Glomerular visceral epithelial cell (primary cell): ENCODE results near the gene NCKAP1.
"Not testable (repeated sequence)": the region's sequence is repeated elsewhere in the genome, so short reads cannot be mapped to it uniquely, and the experiment has no call there.

Experiments
- DNase-seq: peaks from one replicate; pipeline ENCODE4 v3.0.0-alpha.2; 2016; ENCODE audit errors: extremely low spot score

The NCKAP1 gene

GRCh38 chr2:183038341-183039300, at the start of gene NCKAP1:
Gene NCKAP1 (minus strand): TSS chr2:183038457. CDS start chr2:183038099, 358 bp downstream.
- peak; percentile 95 for DNase-seq

GRCh38 chr2:183081911-183082310, 43.7 kb upstream of the NCKAP1 start:
- no peak for DNase-seq

DNA sequence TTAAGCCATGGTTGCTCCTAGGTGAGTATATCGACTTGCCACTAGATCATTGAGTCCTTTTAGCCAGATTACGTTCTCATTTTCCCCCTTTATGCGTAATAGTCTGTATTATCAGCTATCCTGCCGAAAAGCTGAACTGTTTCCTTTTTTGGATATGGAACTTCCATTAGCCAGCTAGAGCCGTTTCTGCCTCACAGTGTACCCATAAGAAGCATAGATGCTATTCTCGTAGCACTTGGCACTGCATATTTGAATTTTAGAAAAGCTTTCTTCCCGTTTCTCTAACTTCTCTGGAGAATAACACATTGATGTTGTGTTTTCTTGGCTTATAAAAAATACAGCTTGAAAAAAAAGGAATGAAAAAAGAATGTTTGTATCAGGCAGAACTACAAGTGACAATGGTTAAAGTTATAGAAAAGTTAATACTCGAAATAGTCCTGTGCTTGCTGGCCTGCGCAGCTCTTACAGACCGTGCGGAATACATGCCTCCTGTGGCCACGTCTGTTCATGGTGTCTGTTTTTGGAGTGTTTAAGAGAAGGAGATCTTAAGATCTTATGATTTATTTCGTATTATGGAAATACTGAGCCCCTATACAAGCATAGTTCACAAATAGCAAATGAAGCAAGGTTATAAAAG, 41.0 kb upstream of the NCKAP1 start:
- DNase-seq, result no peak

GRCh38 chr2:183078464-183079138, 40.3 kb upstream of the NCKAP1 start, which contains the start of gene DUSP19:
Gene DUSP19 (plus strand): TSS chr2:183078747. CDS start chr2:183078934, 187 bp downstream.
- DNase-seq, result peak; percentile 98

- no peak for DNase-seq
These were observed 39.9 kb upstream of the NCKAP1 start for GRCh38 chr2:183078163-183078463.

GRCh38 chr2:183072177-183072576, 33.9 kb upstream of the NCKAP1 start:
- no peak for DNase-seq

GRCh38 chr2:183070942-183071844, 32.9 kb upstream of the NCKAP1 start:
- DNase-seq, result peak; percentile 52

DNA sequence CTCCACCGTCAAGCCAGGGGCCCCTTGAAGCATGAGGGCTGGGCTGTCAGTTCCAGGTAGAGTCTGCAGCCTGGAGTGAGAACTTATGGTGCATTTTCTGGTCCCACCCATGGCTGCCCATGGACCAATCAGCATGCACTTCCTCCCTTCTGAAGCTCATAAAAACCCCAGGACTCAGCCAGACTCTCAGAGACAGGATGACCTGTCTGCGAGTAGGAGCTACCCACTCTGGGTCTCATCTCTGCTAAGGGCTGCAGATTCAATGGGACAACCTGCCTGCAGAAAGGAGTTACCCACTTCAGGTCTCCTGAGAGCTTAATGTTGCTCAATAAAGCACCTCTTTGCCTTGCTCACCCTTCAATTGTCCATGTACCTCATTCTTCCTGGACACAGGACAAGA, 30.9 kb upstream of the NCKAP1 start:
- no peak for DNase-seq

DNA sequence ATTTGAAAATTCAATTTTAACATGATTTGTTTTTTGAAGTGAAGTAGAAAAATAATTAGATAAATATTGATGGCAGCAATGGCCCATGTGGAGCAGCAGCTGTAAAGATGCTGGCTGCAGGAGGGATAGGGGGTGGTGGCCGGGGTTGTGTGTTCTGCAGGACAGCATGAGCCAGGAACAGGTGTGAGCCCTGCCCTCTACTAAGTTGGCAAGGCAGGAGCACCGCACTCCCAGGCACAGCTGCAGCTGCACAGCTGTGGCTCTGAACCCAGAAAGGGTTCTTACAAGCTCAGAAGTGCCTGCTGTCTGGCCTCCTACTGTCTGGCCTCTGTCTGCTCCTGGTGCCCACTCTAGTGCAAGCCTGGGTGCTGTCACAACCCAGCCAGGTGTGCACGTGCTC, 30.3 kb upstream of the NCKAP1 start:
- DNase-seq, result no peak

DNA sequence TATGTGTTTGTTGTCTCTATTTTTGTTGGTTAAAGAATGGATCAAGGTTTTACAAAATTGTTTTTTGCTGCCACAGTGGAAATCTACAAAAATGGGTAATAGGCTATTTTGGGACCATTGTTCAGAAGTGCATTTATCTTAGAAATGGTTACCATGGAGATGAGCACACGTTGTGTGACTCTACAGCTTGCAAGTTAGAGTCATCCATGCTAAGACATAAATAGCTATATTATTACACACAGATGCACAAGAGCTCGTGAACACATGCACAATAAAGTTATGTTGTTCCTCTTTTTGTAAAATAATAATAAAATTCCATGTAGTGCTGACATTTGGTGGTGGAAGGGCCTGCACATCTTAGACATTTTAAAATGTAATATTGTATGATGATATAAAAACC, 24.8 kb upstream of the NCKAP1 start:
- peak; percentile 9 for DNase-seq

- DNase-seq, result no peak
These were observed 22.4 kb upstream of the NCKAP1 start for GRCh38 chr2:183060571-183061231.

- peak; percentile 70 for DNase-seq
These were observed 21.3 kb upstream of the NCKAP1 start for GRCh38 chr2:183059561-183059960.

DNA sequence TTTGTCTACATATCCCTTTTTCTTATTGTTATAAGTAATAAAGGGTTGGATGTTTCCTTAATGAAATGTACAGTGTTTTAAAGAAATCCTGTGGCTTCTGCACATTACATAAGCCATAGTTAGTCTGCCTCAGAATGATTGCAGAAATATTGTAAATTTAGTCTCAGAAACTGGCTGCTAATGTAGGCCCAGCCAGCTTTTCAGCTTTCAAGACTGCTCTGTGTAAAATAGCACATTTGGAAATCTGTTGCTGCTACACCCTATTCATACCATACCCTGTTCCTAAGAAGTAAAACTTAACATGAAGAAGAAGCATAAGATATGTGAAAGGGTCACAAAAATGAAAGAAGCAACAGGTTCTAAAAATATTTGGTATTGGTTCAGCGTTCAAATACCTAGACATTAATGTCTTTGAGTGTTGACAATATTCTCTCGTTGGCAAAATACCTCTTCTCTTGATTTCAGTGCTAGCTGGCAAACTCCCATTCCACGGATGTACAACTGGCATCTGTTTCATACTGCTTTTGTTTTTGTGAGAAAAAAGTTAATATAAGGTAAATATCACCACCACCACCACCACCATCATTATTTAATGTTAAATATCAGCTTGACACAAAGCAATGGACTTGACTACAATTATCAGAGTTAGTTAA, 19.2 kb upstream of the NCKAP1 start:
- no peak for DNase-seq

GRCh38 chr2:183049420-183049819, 11.2 kb upstream of the NCKAP1 start:
- no peak for DNase-seq

- DNase-seq, result not testable (repeated sequence)
These were observed 9.3 kb upstream of the NCKAP1 start for GRCh38 chr2:183047486-183048125.

DNA sequence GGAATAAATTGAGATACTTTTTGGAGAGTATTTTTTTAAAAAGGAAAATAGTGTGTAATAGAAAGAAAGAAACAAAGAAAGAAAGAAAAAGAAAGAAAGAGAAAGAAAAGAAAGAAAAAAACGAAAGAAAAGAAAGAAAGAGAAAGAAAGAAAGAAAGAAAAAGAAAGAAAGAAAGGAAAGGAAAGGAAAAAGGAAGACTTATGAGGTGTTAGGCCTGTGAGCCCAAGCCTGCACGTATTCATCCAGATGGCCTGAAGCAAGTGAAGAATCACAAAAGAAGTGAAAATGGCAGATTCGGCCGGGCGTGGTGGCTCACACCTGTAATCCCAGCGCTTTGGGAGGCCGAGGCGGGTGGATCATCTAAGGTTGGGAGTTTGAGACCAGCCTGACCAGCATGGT, 5.3 kb upstream of the NCKAP1 start:
- DNase-seq, result not testable (repeated sequence)

- no peak for DNase-seq
These were observed 2.3 kb upstream of the NCKAP1 start for GRCh38 chr2:183040604-183041003.

- DNase-seq, result peak; percentile 32
These were observed 510 bp downstream of the NCKAP1 start for GRCh38 chr2:183037553-183038340.

DNA sequence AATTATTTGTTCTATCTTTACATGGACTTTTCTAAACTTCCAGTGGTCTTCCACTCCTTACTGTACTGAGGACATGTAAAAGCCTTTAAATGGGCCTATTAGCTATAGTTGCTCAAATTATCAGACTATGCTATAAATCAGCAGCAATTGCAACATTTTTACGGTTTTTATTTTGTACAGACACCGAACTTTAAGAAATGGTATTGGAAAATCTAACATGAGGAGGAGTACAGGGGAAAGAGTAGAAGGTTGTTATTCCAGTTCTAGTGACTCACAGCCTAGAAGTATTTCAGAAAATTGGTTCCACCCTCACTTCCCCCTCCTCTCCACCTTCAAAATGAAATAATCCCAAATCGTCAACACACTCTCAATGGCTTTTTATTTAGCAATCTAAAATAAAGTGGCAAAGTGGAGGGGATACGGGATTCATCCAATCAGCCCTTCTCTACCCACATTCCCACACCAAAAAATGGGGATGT, 1.1 kb downstream of the NCKAP1 start:
- DNase-seq, result no peak
